DMS 273 (cell line): ENCODE measurements around the gene DIS3L2.
"Not testable (repeated sequence)": the region's sequence is repeated elsewhere in the genome, so short reads cannot be mapped to it uniquely, and the experiment has no call there.

Experiments
- DNase-seq: peaks from one replicate; lab custom pipeline; 2025; ENCODE audit not compliant: unreplicated experiment; lab: John Stamatoyannopoulos, UW

Gene DIS3L2

DNA sequence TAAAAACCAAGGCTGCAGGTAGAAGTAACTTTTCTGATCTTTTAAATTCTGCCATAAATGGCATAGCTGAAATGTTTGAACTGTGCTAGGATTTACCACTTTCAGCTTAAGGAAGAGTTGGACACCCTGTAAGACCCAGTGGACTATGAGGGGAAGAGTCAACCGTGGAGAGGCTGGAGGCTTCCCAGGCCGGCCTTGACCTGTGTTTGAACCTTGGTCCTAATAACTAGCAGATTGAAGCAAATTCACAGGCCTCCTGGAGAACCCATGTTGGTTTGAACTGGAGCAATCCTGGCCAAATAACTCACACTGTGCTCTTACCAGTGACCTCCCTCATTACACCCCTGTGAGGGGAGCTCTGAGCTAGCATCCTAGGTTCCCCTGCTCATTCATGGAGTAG, 329.8 kb downstream of the DIS3L2 start:
- no peak for DNase-seq

DNA sequence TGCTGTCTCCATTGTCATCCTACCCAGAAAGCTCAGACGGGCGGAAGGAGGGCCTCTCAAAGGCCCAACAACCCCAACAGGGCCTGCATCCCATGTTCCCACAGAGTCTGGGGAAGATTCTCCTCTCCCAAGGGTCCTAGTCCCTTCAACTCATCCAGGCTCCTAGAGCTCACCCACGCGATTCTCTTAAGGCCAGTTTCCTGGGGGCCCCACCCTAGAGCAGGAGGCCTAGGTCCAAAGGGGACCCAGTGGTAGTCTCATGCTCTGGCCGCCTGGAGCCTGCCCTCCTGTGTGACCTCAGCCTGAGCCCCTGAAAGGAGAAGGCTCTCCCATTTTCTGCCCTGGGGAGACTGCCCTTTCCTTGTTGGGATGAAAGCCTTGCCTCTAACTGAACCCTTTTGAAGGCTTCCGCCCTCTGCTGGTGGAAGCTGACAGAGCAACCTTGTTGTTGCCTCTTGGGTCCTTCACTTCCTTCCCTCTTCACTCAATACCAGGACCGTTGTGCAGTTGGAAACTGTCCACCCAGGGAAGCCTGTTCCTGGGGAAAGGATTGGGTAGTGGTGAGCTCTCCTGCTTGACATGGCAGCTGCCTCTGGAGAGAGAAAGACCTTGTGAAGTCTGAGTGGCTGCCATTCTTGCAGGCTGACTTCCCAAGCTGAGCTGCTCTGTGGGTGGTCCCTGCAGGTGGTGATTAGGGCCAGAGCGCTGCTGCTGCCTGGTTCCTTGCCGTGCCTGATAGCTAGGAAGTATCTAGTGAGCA, 331.1 kb downstream of the DIS3L2 start:
- DNase-seq, result peak; percentile 88

DNA sequence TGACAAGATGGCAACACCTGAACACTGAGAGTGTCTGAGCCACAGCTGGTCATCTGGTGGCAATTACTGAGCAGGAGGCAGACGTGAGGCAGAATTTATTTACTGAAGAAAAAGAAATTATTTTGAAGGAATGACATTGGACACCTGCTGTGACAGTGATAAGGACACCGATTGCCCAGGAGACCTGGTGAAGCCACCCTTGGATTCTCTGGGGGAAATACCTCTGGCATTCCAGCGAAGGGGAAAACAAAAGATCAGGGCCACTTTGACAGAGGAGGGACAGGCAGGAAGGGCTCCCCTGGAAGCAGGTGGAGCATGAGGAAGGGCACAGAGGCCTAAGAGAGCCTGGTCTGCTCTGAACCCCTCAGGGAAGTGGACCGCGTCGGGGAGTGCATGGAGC, 331.7 kb downstream of the DIS3L2 start:
- DNase-seq, result no peak

DNA sequence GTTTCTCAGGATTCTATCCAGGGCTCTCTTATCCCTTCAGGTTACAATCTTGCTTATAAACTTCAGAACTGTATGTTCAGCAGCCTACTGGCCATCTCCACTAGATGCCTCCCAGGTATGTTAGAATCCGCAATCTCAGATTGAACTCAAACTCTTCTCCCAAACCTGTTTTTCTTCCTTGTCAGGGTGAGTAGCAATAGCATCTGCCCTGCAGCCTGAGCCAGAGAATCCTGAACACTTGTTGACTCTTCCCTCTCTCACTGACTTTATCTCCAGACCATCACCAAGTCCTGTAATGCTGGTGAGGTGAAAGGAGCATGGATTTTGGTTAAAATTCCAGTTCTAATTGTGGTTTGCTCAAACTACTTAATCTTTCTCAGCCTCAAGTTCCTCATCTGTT, 334.5 kb downstream of the DIS3L2 start:
- no peak for DNase-seq

DNA sequence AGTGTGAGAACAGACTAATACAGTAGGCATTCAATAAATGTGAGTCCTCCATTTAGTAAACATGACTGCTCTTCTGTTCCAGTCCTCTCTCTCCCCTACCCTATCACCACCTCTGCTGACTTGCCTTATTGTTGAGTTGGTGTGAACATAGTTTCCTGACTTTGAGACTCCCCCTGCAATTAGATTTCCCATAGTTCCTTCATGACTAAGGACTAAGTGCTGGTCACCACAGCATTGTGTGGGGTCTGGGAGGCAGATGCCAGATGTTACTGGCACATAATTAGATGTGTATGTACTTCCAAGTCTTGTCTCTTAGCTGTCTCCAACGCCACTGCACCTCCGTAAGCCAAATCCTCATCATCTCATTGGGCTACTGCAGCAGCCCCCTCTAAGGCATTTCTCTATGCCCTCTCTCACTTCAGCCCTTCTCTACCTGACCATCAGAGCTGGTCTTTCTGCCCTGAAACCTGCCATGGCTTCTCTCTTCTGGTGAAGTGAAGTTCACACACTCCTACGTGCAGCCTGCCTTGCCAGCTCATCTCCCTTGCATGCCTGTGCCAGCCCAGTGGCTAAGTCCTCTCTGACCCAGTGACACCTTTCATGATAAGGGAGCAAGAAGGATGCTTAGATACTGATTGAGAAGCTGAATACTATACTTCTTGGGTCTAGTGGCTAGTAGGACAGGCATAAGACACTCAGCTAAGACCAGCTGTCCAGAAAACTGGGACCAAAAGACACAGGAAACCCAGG, 335.4 kb downstream of the DIS3L2 start:
- no peak for DNase-seq

DNA sequence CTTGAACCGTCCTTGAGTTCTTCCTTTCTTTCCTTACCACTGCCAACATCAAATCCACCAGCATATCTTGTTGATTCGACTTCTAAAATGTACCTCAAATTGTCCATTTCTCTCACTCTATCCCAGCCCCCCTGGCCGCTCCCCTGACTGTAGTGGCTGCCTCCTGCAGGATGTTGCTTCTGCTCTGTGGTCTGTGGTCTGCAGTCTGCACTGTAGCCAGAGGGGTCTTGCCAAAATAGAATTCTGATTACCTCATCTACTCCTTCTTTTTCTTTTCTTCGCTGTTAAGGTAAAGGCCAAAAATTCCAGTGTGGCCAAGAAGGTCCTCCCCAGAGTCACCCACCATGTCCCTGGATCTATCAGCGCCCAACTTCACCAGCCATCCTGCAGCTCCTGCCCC, 337.6 kb downstream of the DIS3L2 start:
- DNase-seq, result no peak

DNA sequence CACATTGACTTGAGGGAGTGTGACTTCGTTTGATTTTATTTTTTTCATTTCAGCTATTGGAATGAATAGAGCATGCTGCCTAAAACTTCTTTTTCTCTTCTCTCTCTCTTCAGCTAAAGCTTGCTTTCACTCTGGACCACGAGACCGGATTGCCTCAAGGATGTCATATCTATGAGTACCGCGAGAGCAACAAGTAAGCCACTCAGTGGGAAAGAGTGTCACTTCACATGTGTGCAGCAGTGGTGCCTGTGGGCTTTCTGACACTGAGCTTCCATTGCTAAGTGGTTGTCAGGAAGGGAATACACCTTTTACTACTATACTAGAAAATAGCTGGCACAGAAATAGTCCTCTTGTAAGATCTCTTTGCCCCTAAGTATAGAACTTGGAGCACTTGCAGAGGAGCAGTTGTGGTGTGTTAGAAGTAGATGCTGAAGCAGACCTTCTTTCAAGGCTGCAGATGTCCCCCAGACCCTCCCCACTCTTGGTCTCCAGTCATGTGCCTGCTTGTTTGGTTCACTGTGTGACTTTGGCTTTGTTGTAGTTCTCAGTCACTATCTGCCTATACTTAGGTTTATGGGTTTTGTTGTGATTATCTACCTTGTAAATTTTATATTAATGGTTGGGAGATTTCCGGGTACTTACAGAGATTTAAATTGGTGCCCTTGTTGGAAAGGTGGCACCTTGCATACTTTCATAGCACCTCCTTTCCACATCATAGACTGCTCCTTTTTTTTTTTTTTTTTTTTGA, 338.6 kb downstream of the DIS3L2 start:
- no peak for DNase-seq

DNA sequence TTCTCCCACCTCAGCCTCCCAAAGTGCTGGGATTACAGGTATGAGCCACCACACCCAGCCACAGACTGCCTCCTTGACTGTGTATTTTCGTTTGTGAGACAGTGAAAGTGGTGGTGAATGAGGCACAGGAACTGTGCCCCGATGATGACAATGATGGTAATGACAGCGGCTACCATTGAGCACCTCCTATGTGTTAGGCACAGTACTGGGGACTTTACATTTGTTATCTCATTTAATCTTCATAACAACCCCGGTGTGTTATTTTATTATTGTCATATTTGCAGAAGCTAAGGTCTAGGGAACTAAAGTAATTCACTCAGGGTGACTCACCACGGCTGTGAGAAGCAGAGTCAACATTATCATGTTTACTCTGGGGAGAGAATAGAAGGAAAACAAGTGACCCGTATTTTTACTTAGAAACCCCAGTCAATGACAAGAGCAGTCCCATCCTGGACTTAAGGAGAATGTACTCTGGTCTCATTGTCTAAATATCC, 339.4 kb downstream of the DIS3L2 start:
- no peak for DNase-seq

DNA sequence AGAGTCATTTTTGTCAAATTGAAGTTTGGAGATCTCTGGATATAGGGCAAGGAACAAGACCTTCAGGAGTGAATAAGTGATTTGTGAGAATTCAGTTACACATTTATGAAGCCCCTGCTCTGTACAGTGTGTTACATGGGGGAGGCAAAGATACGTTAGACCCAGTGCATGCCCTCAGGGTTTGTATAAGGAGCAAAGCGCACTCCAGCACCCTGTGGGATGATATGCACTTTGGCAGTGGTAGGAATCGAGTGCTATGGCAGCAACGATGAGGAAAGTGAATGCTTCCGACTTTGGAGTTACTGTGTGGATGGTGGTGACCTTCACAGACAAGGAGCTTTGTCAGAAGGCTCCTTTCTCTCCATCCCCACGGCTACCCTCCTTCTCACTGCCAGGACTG, 342.7 kb downstream of the DIS3L2 start:
- DNase-seq, result no peak

DNA sequence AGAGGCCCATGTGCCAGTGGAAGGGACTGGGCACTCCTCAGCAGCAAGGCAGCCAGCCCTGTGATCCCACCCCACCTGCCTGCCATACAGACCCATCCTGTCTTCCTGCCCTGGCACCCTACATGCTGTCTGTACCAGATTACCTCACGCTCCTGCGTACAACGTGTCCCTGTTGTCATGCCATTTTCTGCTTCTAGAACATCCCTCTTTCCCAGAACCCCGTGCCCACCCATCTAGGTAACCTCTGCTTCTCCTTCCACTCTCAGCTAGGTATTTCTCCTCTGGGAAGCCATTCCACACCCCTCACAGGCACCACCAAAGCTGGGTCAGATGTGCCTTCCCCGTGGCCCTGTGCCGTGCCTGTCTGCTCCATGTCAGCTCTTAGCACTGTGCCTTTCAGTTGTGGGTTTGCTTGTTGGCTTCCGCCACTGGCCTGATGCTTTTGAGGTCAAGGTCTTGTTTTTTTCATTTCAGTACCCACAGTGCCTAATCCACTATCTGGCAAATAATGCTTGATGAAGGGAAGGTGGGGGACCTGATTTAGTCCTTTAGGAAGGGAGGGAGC, 345.3 kb downstream of the DIS3L2 start:
- DNase-seq, result no peak

DNA sequence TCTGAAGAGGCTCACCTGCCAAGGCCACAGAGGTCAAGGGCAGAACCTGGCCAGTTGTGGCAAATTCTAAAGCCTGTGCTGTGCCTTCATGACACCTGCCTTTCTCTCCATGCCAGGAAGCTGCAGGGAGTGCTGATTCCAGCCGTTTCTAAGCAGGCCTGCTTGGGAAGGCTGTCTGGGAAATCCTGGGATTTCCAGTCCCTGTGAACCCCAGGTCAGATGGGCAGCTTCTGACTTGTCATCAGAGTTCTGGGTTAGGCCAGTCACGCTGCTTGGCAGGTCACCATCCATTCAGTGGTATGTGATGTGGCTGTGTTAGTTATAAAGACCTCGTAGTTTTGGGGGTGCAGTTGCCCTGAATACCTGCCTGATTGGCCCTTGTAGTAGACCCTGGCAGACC, 346.3 kb downstream of the DIS3L2 start:
- no peak for DNase-seq

DNA sequence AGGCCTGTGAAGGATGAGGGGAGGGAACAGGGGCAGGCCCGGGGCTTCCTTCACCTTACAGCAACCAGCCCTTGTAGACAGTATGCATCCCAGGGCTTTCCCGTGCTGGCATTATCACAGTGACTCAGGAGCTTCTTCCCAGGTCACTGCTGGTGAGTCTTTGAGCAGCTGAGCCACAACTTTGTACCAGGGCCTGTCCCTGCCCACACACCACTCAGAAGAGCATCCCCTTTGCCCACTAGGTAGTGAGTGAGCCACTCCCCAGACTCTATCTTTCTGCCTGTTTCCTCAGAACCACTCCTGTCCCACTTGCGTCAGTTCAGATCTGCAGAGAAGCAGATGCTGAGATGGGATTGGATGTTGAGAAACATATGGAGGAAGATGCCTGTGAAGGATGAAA, 347.5 kb downstream of the DIS3L2 start:
- no peak for DNase-seq

DNA sequence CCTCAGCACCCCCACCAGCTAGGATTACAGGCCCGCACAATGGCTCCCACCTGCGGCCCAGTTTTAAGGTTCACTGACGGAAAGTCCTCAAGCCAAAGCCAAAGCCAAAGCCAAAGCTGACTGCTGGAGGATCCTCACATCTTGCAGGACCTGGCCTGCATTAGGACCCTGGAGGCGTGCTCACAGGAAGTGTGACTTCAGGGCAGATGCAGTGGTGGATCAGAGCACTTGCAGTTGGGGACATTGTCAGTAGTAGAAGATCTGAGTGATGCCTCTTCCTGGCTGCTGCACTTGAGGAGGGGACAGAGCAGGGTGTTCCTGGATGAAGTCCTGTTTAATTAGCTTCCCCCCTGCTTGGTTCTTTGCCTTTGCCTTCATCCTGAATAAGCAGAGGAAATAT, 348.1 kb downstream of the DIS3L2 start:
- DNase-seq, result no peak

DNA sequence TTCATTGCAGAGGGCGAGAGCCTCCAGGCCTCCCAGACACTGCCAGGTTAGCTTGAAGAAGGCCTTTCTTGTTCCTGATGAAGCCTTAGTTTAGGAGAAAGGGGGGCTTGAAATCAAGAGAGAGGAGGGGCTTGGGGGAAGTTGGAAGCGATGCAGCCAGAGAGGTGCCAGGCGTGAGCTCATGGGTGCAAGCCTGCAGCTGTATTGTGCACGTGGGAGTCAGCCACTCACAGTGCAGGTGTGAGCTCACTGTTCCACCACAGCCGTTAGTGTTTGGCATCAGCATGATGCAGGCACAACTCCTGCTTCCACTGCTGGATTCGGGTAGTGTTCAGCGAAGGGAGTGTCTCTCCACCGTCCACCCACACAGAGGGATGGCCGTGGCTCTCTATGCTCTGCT, 348.6 kb downstream of the DIS3L2 start:
- no peak for DNase-seq

DNA sequence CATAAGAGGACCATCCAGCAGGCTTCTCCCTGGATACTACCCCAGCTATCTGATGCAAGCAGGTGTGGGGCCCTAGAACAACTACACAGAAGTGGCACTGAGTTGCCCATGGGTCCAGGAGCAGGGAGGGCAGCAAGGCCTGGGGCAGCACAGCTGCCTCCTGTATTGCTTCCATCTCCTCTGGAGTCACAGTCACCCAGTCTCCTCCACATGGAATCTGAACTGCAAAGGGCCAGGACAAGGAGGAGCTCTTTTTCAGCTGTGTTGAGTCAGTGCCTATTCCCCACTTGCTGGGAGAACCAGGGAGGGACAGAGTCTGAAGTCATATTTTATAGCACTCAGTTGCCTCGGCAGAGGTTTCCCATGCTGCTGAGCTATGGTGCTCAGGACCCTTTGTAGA, 349.2 kb downstream of the DIS3L2 start:
- DNase-seq, result no peak

DNA sequence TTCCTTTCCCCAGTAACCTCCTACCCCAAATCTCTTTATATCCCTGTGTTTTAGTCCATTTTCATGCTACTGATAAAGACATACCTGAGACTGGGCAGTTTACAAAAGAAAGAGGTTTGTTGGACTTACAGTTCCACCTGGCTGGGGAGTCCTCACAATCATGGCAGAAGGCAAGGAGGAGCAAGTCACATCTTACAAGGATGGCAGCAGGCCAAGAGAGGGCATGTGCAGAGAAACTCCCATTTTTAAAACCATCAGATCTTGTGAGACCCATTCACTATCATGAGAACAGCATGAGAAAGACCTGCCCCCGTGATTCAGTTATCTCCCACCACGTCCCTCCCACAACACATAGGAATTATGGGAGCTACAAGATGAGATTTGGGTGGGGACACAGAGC, 352.1 kb downstream of the DIS3L2 start:
- not testable (repeated sequence) for DNase-seq

DNA sequence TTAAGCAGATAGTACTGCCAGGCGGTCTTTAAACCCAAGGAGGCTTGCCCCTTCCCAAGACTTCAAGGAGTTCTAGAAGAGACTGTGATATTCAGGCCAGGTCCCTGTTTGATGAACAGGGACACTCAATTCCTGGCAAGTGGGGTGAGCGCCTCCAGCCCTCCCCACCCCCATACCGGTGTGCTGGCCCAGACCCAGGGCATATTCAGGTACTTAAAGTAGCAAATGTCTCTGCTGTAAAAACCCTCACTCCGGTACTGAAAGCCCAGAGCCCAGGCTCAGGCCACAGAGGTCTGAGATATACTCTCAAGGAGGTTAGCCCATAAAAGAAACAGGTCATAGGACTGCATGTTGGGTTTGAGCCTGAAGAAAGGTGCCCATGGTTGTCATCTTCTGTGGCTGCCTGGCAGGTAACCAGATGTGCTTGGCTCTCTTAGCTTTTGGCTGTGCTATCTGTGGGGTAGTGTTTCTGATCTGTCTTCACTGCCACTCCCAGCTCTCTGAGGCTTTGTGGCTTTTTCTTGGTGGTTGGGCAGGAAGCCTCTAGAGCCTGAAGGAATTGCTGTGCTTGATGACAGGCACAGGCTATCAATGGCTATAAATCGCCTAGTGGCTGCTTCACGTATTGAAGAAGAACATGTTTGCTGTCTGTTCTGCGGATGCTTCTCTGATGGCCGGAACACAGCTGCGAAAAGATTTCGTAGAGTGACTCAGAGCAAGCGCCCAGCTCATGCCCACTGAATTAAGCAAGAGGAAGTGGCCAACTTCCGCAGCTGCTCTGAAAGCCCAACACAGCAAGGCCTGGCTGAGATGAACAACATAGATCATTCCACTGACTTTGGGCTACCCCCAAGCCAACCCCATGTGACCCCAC, 353.8 kb downstream of the DIS3L2 start:
- no peak for DNase-seq

DNA sequence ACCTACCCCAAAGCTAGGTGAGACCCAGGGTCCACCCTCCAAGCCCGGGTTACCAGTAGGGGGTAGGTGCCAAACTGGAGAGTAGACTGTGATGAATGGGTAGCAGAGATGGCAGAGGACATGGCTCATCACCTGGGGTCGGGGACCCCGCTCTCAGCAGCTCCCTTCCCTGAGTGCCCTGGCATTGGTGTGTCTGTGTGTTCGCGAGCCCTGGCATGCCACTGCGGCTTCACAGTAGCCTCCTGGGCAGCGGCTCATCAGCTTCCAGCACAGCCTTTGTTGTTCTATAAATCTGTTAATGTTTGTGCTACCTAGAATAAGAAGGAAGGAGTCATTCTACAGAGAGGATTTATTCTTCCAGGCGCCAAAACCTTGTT, 354.4 kb downstream of the DIS3L2 start:
- DNase-seq, result no peak

DNA sequence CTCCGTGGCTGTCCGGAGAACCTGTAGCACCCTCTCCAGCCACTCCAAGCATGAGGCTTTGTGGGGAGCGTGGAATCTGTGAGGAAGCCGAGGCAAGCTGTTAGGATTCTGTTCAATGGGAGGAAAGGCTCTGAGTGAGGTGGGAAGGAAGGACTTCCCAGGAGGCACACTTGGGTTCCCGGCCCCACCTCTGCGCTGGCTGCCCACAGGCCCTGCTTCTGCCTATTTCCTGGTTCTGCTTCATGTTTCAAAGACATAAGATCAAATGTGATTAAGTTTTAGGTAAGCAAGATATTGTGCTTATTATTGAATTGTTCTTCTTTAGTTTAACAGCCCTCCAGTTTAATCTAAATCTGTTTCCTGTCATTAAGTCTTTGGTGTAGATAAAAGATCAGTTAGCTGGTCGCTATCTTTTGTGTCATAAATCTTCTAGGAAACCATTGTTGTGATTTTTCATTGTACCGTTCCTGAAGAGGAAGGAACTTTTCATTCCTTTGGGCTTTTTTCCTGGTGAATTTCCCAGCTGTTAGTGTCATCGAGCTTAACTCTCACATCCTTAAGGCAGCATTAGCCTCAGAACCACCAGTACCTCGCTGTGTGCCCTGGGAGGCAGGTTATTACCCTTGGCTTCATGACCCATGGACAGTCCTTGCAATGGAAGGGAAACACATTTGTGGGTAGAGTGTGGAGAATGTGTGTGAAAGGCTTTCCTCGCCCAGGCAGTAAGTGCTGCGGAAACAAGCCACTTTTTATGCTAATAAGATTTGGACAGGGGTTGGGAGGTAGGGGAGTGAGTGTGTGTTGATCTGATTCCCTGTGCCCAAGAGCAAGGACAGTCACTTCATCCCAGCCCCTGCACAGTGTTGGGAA, 355.2 kb downstream of the DIS3L2 start:
- DNase-seq, result no peak
